ENCODE data around the gene CEMIP. TPM values are rescaled to one million over a fixed set of nuclear protein-coding genes. Genes with fewer than 3 reads are reported as not detected.

Gene CEMIP
- total and polyA plus RNA-seq, 2 of the 8 experiments (the other 6 are each of a cell fraction or from before 2014, with no cell fraction given) = 0.11 to 0.60 TPM

- TF ChIP-seq ATF2 (IDR thresholded peaks at IDR 0.05; ENCODE audit: low read length) = no peak
- 0 out of 2 replicates have a peak, but pooled peaks have one; percentile 6 for TF ChIP-seq JUND (IDR thresholded peaks at IDR 0.05; ENCODE audit: low read length)
- no peak for TF ChIP-seq CBX8 (IDR thresholded peaks at IDR 0.05; ENCODE audit: borderline replicate concordance, low read depth, low read length)
- TF ChIP-seq CTCF (IDR thresholded peaks at IDR 0.05; ENCODE audit: control extremely low read depth in 1 of 3, insufficient read depth in 1 of 3, low read depth in 1 of 3, low read length in 3 of 3) = peak; percentile 18 to 91 (median 77)
- TF ChIP-seq SIX5 (IDR thresholded peaks at IDR 0.05; ENCODE audit: low read depth, low read length) = no peak
Measured at GRCh38 chr15:80996247-80996646, 217.1 kb downstream of the CEMIP start (continued).
